Measurements from ENCODE around the gene MICAL3. TPM values are rescaled to one million over a fixed set of nuclear protein-coding genes. Genes with fewer than 3 reads are reported as not detected.

MICAL3 gene
- total RNA-seq, 1 experiment from 2014 or later: 23.7 TPM

DNA sequence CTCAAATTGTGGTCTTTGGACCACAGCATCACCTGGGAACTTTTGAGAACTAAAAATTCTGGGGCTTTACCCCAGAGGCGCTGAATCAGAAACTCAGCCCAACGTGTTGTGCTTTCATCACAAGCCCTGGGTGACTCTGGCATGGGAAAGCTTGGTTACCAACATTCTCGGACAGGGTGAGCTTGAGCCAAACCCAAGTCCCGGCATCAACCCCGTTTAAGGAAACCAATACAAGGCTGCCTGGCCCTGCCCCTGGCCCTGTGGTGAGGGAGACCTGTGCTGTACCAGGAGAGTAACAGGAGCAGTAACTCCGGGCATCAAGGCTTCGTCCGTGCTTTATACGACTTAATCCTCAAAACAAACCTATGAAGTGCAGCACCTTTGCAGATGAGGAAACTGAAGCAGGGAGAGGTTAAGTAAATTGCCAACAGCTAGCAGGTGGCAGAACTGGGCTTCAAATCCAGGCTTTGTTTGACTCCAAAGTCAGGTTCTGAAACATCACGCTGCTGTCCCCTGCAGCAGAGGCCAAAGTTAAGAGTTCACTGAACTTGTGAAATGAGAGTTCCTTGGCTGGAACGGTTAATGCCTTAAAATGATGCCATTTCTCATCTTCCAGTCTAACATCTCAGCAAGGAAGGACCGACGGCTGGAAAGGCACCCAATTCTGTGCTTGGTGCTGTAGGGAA lies 186.0 kb downstream of the MICAL3 start:
- ATAC-seq (no peak), DNase-seq (no peak)
- no peaks in the 10 kb centered on the region for H3K9me3 ChIP-seq (ENCODE audit: low read length)
- intact Hi-C loops (cut with micrococcal nuclease): loop anchor here (10.0 kb wide), 2 partner anchors 156 to 186 kb away; partner anchors contain the start of gene MICAL3
- no peak overlapping the region for H3K9ac ChIP-seq (ENCODE audit: low read length)
- H3K79me2 ChIP-seq (ENCODE audit: low read length): no peaks in the 10 kb centered on the region
- no peaks in the 10 kb centered on the region for H3K9me2 ChIP-seq (replicated peaks; ENCODE audit: low read length)
- ChIA-PET CTCF (no interaction called here), POLR2A (ENCODE audit: unreplicated experiment) (no interaction called here)
- no peak overlapping the region for H3K27ac ChIP-seq (ENCODE audit: low read length)
- H3K4me2 ChIP-seq (ENCODE audit: low read length): no peak overlapping the region
- no peaks in the 10 kb centered on the region for H3K27me3 ChIP-seq (ENCODE audit: low read length)
- TF ChIP-seq CTCF (conservative IDR thresholded peaks at IDR 0.05; ENCODE audit: low read depth, low read length): no peak
- TF ChIP-seq EZH2 (IDR thresholded peaks at IDR 0.05; ENCODE audit: low read length, unreplicated experiment): no peak
- TF ChIP-seq EZH2phosphoT487 (IDR thresholded peaks at IDR 0.05; ENCODE audit: borderline replicate concordance, low read length): no peak
- no peak overlapping the region for H3K4me3 ChIP-seq (ENCODE audit: low read length)
- no TSS peak for BruUV-seq (replicated peaks)
- no peaks in the 10 kb centered on the region for H4K20me1 ChIP-seq (ENCODE audit: low read length)
- no peaks in the 10 kb centered on the region for H3K36me3 ChIP-seq (ENCODE audit: low read depth, low read length)
- no peaks in the 10 kb centered on the region for H3F3A ChIP-seq (ENCODE audit: low read length, unreplicated experiment)
- H3K4me1 ChIP-seq (ENCODE audit: insufficient read depth, low read length): no peaks in the 10 kb centered on the region
- H2AFZ ChIP-seq (ENCODE audit: low read length): no peak overlapping the region

DNA sequence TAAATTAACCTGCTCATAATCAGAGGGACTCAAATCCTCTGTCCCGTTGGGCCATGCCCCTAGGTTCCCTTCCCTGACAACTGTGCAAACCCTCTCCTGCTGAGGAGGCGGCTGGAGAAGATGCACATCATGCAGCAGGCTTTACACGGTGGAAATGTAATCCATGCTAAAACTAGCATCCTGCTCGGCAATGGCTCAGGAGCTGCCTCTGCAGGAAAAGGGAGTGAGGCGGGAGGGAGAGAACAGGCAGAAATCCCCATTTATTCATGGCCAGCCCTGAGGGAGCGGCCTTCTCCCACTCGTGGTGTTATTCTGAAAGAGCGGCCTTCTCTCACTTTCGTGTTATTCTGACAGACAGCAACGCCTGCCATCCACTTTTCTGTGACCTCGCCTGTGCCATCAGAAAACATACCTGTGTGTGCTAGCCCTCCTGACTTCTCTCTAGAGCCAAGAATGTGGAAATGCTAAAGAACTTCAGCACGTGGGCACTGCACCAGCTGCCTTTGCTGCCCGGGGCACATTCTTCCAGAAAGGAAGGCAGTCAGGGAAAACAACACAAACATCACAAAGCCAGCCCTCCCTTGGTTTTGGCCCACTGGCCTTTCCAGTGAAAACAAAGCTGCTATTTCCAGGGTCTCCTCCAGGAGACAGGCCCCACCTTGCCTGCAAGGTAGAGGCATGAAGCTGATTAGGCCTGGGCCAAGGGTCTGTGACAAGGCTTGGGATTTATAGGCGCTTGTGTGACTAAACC lies 187.2 kb downstream of the MICAL3 start:
- H3K36me3 ChIP-seq (ENCODE audit: low read depth, low read length): no peaks in the 10 kb centered on the region
- no peaks in the 10 kb centered on the region for H3K79me2 ChIP-seq (ENCODE audit: low read length)
- no peak overlapping the region for H3K9ac ChIP-seq (ENCODE audit: low read length)
- ATAC-seq (no peak), DNase-seq (no peak)
- no peak overlapping the region for H3K4me3 ChIP-seq (ENCODE audit: low read length)
- no peak overlapping the region for H3K4me2 ChIP-seq (ENCODE audit: low read length)
- TF ChIP-seq EZH2 (IDR thresholded peaks at IDR 0.05; ENCODE audit: low read length, unreplicated experiment): no peak
- H2AFZ ChIP-seq (ENCODE audit: low read length): no peak overlapping the region
- H3K4me1 ChIP-seq (ENCODE audit: insufficient read depth, low read length): no peaks in the 10 kb centered on the region
- no peak overlapping the region for H3K27ac ChIP-seq (ENCODE audit: low read length)
- CTCF ChIA-PET: interaction anchor here (1.0 kb wide), 1 partner anchor 239 kb away, joined by 4 read pairs; no protein-coding TSS in a partner anchor
- no peaks in the 10 kb centered on the region for H3F3A ChIP-seq (ENCODE audit: low read length, unreplicated experiment)
- H4K20me1 ChIP-seq (ENCODE audit: low read length): no peaks in the 10 kb centered on the region
- BruUV-seq (replicated peaks): no TSS peak
- no peaks in the 10 kb centered on the region for H3K9me3 ChIP-seq (ENCODE audit: low read length)
- intact Hi-C loops (cut with micrococcal nuclease): loop anchor here (10.0 kb wide), 2 partner anchors 158 to 188 kb away; partner anchors contain the start of gene MICAL3
- H3K27me3 ChIP-seq (ENCODE audit: low read length): no peaks in the 10 kb centered on the region
- no peaks in the 10 kb centered on the region for H3K9me2 ChIP-seq (replicated peaks; ENCODE audit: low read length)
- POLR2A ChIA-PET (ENCODE audit: unreplicated experiment): no interaction called here

GRCh38 chr22:17835256-17835655 lies 189.1 kb downstream of the MICAL3 start:
- POLR2A ChIA-PET (ENCODE audit: unreplicated experiment): no interaction called here
- CTCF ChIA-PET: no interaction called here
- H2AFZ ChIP-seq (ENCODE audit: low read length): no peak overlapping the region
- no peak overlapping the region for H3K9ac ChIP-seq (ENCODE audit: low read length)
- ATAC-seq: no peak
- BruUV-seq (replicated peaks): no TSS peak
- DNase-seq: no peak
- H3K79me2 ChIP-seq (ENCODE audit: low read length): no peaks in the 10 kb centered on the region
- no peaks in the 10 kb centered on the region for H3K27me3 ChIP-seq (ENCODE audit: low read length)
- H3K36me3 ChIP-seq (ENCODE audit: low read depth, low read length): no peaks in the 10 kb centered on the region
- H3K4me1 ChIP-seq (ENCODE audit: insufficient read depth, low read length): no peaks in the 10 kb centered on the region
- H4K20me1 ChIP-seq (ENCODE audit: low read length): no peaks in the 10 kb centered on the region
- H3K4me2 ChIP-seq (ENCODE audit: low read length): no peak overlapping the region
- TF ChIP-seq EZH2 (IDR thresholded peaks at IDR 0.05; ENCODE audit: low read length, unreplicated experiment) (no peak), CTCF (conservative IDR thresholded peaks at IDR 0.05; ENCODE audit: low read depth, low read length) (no peak), EZH2phosphoT487 (IDR thresholded peaks at IDR 0.05; ENCODE audit: borderline replicate concordance, low read length) (no peak)
- H3K27ac ChIP-seq (ENCODE audit: low read length): no peak overlapping the region
- intact Hi-C loops (cut with micrococcal nuclease): loop anchor here (10.0 kb wide), 2 partner anchors 160 to 190 kb away; partner anchors contain the start of gene MICAL3
- no peaks in the 10 kb centered on the region for H3K9me3 ChIP-seq (ENCODE audit: low read length)
- no peaks in the 10 kb centered on the region for H3F3A ChIP-seq (ENCODE audit: low read length, unreplicated experiment)
- H3K9me2 ChIP-seq (replicated peaks; ENCODE audit: low read length): no peaks in the 10 kb centered on the region
- no peak overlapping the region for H3K4me3 ChIP-seq (ENCODE audit: low read length)
